Limb (tissue), 2 donors: Measurements from ENCODE around the gene AHCYL2.
"Not testable (repeated sequence)": the region's sequence is repeated elsewhere in the genome, so short reads cannot be mapped to it uniquely, and the experiment has no call there.

Experiments
- DNase-seq, 2 donors: peaks; one replicate each; pipeline ENCODE4 v3.0.0-alpha.2; 2016; ENCODE audit errors: extremely low spot score in 2 of 2

Gene AHCYL2

GRCh38 chr7:129421717-129422250 lies 197.0 kb downstream of the AHCYL2 start:
- no peak for DNase-seq

- no peak for DNase-seq
Measured at GRCh38 chr7:129422727-129423126, 197.9 kb downstream of the AHCYL2 start.

GRCh38 chr7:129423700-129424410 lies 199.0 kb downstream of the AHCYL2 start:
- DNase-seq: no peak

GRCh38 chr7:129426482-129426881 lies 201.7 kb downstream of the AHCYL2 start:
- no peak for DNase-seq

- no peak for DNase-seq
Measured at GRCh38 chr7:129427526-129428045, 202.8 kb downstream of the AHCYL2 start.

GRCh38 chr7:129431911-129432643 lies 207.2 kb downstream of the AHCYL2 start:
- DNase-seq: no peak

GRCh38 chr7:129433847-129434674 lies 209.2 kb downstream of the AHCYL2 start, which contains the start of gene STRIP2:
Gene STRIP2, plus strand, starts transcription at chr7:129434432. Its CDS starts 41 bp downstream, at chr7:129434473.
- DNase-seq: peak; percentile 91 to 94

- no peak for DNase-seq
Measured at GRCh38 chr7:129434675-129435318, 210.0 kb downstream of the AHCYL2 start.

- no peak for DNase-seq
Measured at GRCh38 chr7:129435414-129435829, 210.6 kb downstream of the AHCYL2 start.

GRCh38 chr7:129436335-129436923 lies 211.6 kb downstream of the AHCYL2 start:
- DNase-seq: no peak

GRCh38 chr7:129437190-129437589 lies 212.4 kb downstream of the AHCYL2 start:
- no peak for DNase-seq

- DNase-seq: no peak
Measured at GRCh38 chr7:129438281-129438838, 213.5 kb downstream of the AHCYL2 start.

GRCh38 chr7:129438839-129439651 lies 214.2 kb downstream of the AHCYL2 start:
- DNase-seq: no peak

GRCh38 chr7:129439963-129440625 lies 215.3 kb downstream of the AHCYL2 start:
- DNase-seq: no peak

- no peak for DNase-seq
Measured at GRCh38 chr7:129443612-129444011, 218.8 kb downstream of the AHCYL2 start.

- DNase-seq: not testable (repeated sequence)
Measured at GRCh38 chr7:129444776-129445175, 219.9 kb downstream of the AHCYL2 start.

GRCh38 chr7:129446925-129447324 lies 222.1 kb downstream of the AHCYL2 start:
- DNase-seq: not testable (repeated sequence)

GRCh38 chr7:129447445-129447844 lies 222.6 kb downstream of the AHCYL2 start:
- not testable (repeated sequence) for DNase-seq

- not testable (repeated sequence) for DNase-seq
Measured at GRCh38 chr7:129448608-129449007, 223.8 kb downstream of the AHCYL2 start.
